ENCODE measurements around the gene CSNK2A1. TPM values are rescaled to one million over a fixed set of nuclear protein-coding genes. Genes with fewer than 3 reads are reported as not detected.

Gene CSNK2A1
- 100 to 1,000 TPM; 118 to 180 (median 140) TPM for total RNA-seq
- 100 to 1,000 TPM in 1 of 3 donors, 10 to 100 TPM in 2; 43.9 to 122 (median 87.9) TPM for polyA plus RNA-seq
- long read RNA-seq, donor 1, full-length matches to known transcripts: 29 of 43 reads
- long read RNA-seq, donor 1, partial matches to known transcripts: 3 of 43 reads
- long read RNA-seq, donor 1, other reads (novel, unspliced or antisense): 11 of 43 reads
- long read RNA-seq, donor 2, full-length matches to known transcripts: 60 of 83 reads
- long read RNA-seq, donor 2, partial matches to known transcripts: 7 of 83 reads
- long read RNA-seq, donor 2, other reads (novel, unspliced or antisense): 16 of 83 reads

DNA sequence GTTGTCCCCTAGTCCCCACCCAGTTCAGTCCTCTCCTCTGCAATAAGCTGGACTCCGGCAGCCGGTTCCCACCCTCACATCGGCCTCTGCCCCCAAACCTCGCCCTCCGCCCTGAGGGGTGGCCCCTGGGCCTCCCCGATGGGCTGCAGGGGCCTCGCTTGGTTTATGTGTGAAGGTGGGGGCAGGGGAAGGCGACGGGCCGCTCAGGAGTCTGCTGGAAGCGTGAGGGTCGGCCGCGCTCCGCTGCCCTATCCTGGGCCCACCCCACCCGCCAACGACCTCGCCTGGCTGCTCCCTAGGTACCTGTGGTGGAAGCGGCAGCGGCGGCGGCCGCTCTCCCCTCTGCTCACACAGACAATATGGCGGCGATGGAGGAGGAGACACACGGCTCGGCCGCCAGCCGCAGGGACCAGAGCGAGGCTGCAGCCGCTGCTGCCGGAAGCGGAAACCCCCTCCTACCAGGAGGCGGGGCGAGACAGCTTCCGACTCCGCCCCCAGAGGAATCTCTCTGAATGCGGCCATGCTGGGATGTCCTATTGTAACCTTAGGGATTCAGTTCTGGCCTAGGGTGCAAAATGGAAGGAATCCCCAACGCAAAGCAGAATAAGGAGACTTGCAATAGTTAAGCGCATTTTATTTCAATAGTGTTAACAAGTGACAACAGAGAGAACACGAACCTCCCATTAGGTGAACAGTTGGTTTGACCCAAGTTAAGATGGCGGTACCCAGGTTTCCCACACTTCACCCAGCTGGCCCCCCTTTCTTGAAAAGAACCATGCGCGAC is at the start of gene CSNK2A1:
Gene CSNK2A1 (minus strand): TSS at position 422 of the 784 bp plus-strand sequence. CDS start 35,239 bp downstream, outside the sequence.
- intact Hi-C loops (cut with DNase I): loop anchor here (5.0 to 10.0 kb wide), 2 partner anchors 46 to 139 kb away; partner anchors contain the start of gene RBCK1 (in 1 of the 2)
- H3K27ac ChIP-seq: peak within 1 kb of the TSS; percentile 93
- TF ChIP-seq, protein P1, sequence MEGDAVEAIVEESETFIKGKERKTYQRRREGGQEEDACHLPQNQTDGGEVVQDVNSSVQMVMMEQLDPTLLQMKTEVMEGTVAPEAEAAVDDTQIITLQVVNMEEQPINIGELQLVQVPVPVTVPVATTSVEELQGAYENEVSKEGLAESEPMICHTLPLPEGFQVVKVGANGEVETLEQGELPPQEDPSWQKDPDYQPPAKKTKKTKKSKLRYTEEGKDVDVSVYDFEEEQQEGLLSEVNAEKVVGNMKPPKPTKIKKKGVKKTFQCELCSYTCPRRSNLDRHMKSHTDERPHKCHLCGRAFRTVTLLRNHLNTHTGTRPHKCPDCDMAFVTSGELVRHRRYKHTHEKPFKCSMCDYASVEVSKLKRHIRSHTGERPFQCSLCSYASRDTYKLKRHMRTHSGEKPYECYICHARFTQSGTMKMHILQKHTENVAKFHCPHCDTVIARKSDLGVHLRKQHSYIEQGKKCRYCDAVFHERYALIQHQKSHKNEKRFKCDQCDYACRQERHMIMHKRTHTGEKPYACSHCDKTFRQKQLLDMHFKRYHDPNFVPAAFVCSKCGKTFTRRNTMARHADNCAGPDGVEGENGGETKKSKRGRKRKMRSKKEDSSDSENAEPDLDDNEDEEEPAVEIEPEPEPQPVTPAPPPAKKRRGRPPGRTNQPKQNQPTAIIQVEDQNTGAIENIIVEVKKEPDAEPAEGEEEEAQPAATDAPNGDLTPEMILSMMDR (IDR thresholded peaks at IDR 0.05): no peak
- WGBS, 3 donors: 0 to 1% (median 0%) methylated on average over 43 to 44 of the region's 44 CpGs
- peak within 1 kb of the TSS; percentile 100 for H3K4me3 ChIP-seq
- peaks cover 4% of the 10 kb centered on the region for H3K9me3 ChIP-seq
- H3K4me1 ChIP-seq: peaks cover 38% of the 10 kb centered on the region
- H3K36me3 ChIP-seq (ENCODE audit: insufficient read depth in 1 of 2, low read depth in 1 of 2): no peaks in the 10 kb centered on the region
- DNase-seq (peak; percentile 94 to 97), ATAC-seq (peak; percentile 99)
- H3K27me3 ChIP-seq (ENCODE audit: insufficient read depth in 3 of 3, low read length in 2 of 3): no peaks in the 10 kb centered on the region

DNA sequence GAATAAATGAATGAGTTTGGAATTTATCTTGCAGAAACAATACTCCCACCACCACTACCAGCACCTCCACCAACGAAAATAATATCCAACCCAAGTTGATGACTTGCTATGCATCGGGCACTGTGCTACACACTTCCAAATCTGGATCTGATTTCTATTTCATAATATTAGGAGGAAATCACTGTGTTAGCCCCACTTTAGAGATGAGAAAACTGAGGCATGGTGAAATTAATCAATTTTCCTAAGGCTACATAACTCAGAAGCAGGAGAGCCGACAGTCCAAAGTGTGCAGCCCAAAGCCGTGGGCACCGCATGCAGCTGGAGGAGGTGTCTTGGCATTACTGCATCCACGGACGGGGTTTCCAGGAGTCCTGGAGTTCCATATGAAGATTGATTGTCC is 48.9 kb upstream of the CSNK2A1 start:
- TF ChIP-seq, protein P1 (IDR thresholded peaks at IDR 0.05): no peak
- H3K4me3 ChIP-seq: no peak overlapping the region
- H3K27me3 ChIP-seq (ENCODE audit: insufficient read depth in 3 of 3, low read length in 2 of 3): no peaks in the 10 kb centered on the region
- H3K36me3 ChIP-seq (ENCODE audit: insufficient read depth in 1 of 2, low read depth in 1 of 2): no peaks in the 10 kb centered on the region
- WGBS, 3 donors: 86 to 88% (median 87%) methylated on average over 7 of the region's 7 CpGs
- H3K27ac ChIP-seq: no peak overlapping the region
- DNase-seq (no peak), ATAC-seq (no peak)
- H3K9me3 ChIP-seq: no peaks in the 10 kb centered on the region
- no peaks in the 10 kb centered on the region for H3K4me1 ChIP-seq
- intact Hi-C loops (cut with DNase I): no loop called here

DNA sequence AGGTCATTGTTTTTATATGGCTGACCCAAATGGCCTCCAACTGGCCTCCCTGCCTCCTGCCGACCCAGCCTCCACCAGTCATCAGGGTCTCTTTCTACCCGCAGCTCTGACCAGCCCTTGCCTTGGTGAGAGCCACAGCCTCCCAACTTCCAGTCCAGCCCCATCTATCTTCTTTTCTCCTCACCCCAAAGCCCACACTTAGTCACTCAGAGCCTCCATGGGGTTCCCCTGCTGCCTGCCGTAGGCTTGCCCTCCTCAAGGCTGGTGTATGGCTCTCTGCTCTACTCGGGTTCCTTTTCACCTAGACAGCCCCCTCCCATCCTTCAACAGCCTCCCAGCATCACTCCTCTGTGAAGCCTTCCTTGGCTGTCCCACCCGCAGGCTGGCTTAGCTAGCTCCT is 48.4 kb upstream of the CSNK2A1 start:
- H3K4me3 ChIP-seq: no peak overlapping the region
- ATAC-seq: no peak
- no peaks in the 10 kb centered on the region for H3K4me1 ChIP-seq
- no peaks in the 10 kb centered on the region for H3K36me3 ChIP-seq (ENCODE audit: insufficient read depth in 1 of 2, low read depth in 1 of 2)
- TF ChIP-seq, protein P1 (IDR thresholded peaks at IDR 0.05): no peak
- H3K27ac ChIP-seq: no peak overlapping the region
- DNase-seq: no peak
- 80 to 89% (median 81%) methylated on average over 5 of the region's 5 CpGs for WGBS, 3 donors
- H3K9me3 ChIP-seq: no peaks in the 10 kb centered on the region
- intact Hi-C loops (cut with DNase I): no loop called here
- no peaks in the 10 kb centered on the region for H3K27me3 ChIP-seq (ENCODE audit: insufficient read depth in 3 of 3, low read length in 2 of 3)

DNA sequence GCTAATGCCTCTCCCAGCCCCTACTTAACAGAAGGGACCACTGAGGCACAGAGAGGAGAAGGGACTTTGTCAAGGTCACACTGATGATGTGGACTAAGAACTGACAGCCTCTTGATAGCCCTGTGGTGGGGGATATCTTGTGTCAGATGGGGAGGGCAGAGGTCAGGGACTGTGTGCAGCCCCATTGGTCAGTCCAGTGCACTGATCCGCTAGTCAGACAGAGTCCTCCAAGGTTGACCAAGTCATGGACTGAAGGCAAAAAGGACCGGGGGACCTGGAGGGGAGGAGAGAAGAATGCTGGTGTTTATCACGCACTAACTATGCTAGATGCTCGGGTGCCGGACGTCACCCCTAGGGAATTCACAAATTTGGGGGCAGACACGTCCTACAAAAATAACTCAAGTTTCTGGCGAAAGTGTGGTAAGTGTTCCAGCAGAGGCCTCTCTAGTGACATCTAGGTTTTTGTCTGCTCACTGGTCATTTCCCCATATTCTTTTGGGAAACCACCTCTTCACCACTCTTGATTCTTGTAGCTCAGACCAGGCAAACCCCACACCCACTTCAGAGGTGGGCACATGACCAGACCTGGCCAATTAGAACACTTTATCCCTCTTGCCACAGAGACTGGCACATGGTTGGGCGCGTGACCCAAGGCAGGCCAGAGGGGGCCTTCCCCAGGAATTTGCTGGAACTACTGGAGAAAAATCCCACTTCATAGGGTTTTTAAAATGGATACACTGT is 45.5 kb upstream of the CSNK2A1 start:
- Histone ChIP-seq H3K9me3 (no peaks in the 10 kb centered on the region), H3K4me3 (no peak overlapping the region), H3K27ac (no peak overlapping the region), H3K4me1 (no peaks in the 10 kb centered on the region), H3K36me3 (ENCODE audit: insufficient read depth in 1 of 2, low read depth in 1 of 2) (no peaks in the 10 kb centered on the region), H3K27me3 (ENCODE audit: insufficient read depth in 3 of 3, low read length in 2 of 3) (no peaks in the 10 kb centered on the region)
- intact Hi-C loops (cut with DNase I): no loop called here
- TF ChIP-seq, protein P1 (IDR thresholded peaks at IDR 0.05): no peak
- no peak for ATAC-seq
- 70 to 75% (median 75%) methylated on average over 10 of the region's 10 CpGs for WGBS, 3 donors
- DNase-seq: no peak

Data from psoas muscle (tissue), 8 donors.